B cell (primary cell): ENCODE data around the gene ZNF581. TPM values are rescaled to one million over a fixed set of nuclear protein-coding genes. Genes with fewer than 3 reads are reported as not detected.
A peak's percentile ranks its signal among the peaks of the same experiment; 100 is the strongest.

ENCODE experiments used
- ATAC-seq: fragments of 200-7000 bp; cut with Tn5 transposase; one replicate; pipeline ENCODE4 v1.10.0; 2021; ENCODE audit warnings: low read depth, mild to moderate bottlenecking, moderate number of reproducible peaks, moderate library complexity
- CTCF ChIA-PET: fragments of 350-600 bp; sonication (Branson Sonifier 250); formaldehyde crosslinking; loops from one replicate; lab custom pipeline; 2021; ENCODE audit warnings: antibody characterized with exemption, inconsistent platforms; lab: Charles Lee
- POLR2A ChIA-PET: fragments of 350-600 bp; sonication (Branson Sonifier 250); formaldehyde crosslinking; loops from one replicate; lab custom pipeline; 2021; ENCODE audit warnings: antibody characterized with exemption; lab: Charles Lee
- DNase-seq: peaks from one replicate; pipeline ENCODE4 v3.0.0; 2013
- H2AFZ ChIP-seq: 2 replicates; pipeline ENCODE4 v1.6.1; 2012; ENCODE audit warnings: mild to moderate bottlenecking, low read depth, low read length; ENCODE audit not compliant: insufficient read depth, poor library complexity, severe bottlenecking
- H3K27ac ChIP-seq, 2 donors: 1 replicate in 1 of 2; 2 replicates in 1 of 2; pipeline ENCODE4 v1.5.1; 2012 to 2013; ENCODE audit warnings: low read length in 2 of 2, mild to moderate bottlenecking in 2 of 2, moderate library complexity in 1 of 2
- H3K27me3 ChIP-seq, 4 experiments: fragments of 200-600 bp in 1 of 4; sonication (generic) in 1 of 4; replicated peaks in 1 of 4; 1 replicate in 2 of 4; 2 replicates in 2 of 4; pipeline versions ENCODE4 v1.6.1 to v1.7.0; 2013 to 2016; ENCODE audit warnings: low read length in 3 of 4, mild to moderate bottlenecking in 2 of 4, mixed read lengths in 1 of 4, moderate library complexity in 1 of 4; ENCODE audit not compliant: insufficient read depth in 4 of 4, control insufficient read depth in 3 of 4; ENCODE audit errors: control extremely low read depth in 1 of 4
- H3K36me3 ChIP-seq, 2 experiments: replicated peaks in 1 of 2; 1 replicate in 1 of 2; 2 replicates in 1 of 2; pipeline versions ENCODE4 v1.6.1 to v1.7.1; 2013; ENCODE audit warnings: low read length in 1 of 2; ENCODE audit not compliant: insufficient read depth in 2 of 2, control insufficient read depth in 1 of 2; ENCODE audit errors: control extremely low read depth in 1 of 2, extremely low read depth in 1 of 2
- H3K4me1 ChIP-seq, 2 donors: fragments of 200-600 bp in 1 of 2; sonication (generic) in 1 of 2; 1 replicate in 1 of 2; 2 replicates in 1 of 2; pipeline versions ENCODE4 v1.5.1 to v1.6.1; 2013 to 2017; ENCODE audit warnings: low read length in 2 of 2; ENCODE audit not compliant: control insufficient read depth in 2 of 2, insufficient read depth in 2 of 2
- H3K4me2 ChIP-seq: replicated peaks from 2 replicates; pipeline ENCODE3; 2012; ENCODE audit warnings: mild to moderate bottlenecking, low read depth, low read length; ENCODE audit not compliant: poor library complexity, severe bottlenecking
- H3K4me3 ChIP-seq, 5 experiments: fragments of 200-600 bp in 1 of 5; sonication (generic) in 1 of 5; 1 replicate in 3 of 5; 2 replicates in 2 of 5; pipeline versions ENCODE4 v1.5.1 to v1.7.0; 2011 to 2016; ENCODE audit warnings: low read length in 4 of 5, mild to moderate bottlenecking in 4 of 5, low read depth in 2 of 5, control low read depth in 1 of 5, moderate library complexity in 1 of 5; ENCODE audit not compliant: insufficient read depth in 1 of 5; ENCODE audit errors: control extremely low read depth in 1 of 5, extremely low read depth in 1 of 5
- H3K79me2 ChIP-seq: fragments of 200-600 bp; sonication (generic); one replicate; pipeline ENCODE4 v1.6.0; 2016; ENCODE audit warnings: low read length; ENCODE audit not compliant: control insufficient read depth, insufficient read depth
- H3K9ac ChIP-seq: fragments of 200-600 bp; sonication (generic); 2 replicates; pipeline ENCODE4 v1.6.1; 2017; ENCODE audit warnings: mild to moderate bottlenecking, low read length, moderate library complexity
- H3K9me3 ChIP-seq, 3 donors: one replicate each; pipeline versions ENCODE4 v1.6.1 to v1.7.1; 2013; ENCODE audit warnings: low read length in 2 of 3; ENCODE audit not compliant: control insufficient read depth in 2 of 3, insufficient read depth in 1 of 3; ENCODE audit errors: control extremely low read depth in 1 of 3
- H4K20me1 ChIP-seq: 2 replicates; pipeline ENCODE4 v1.6.0; 2012; ENCODE audit warnings: mild to moderate bottlenecking, low read length; ENCODE audit not compliant: insufficient read depth, control insufficient read depth, poor library complexity, severe bottlenecking
- H3K27ac Mint-ChIP-seq: one replicate; pipeline ENCODE4 v1.8.0; 2021; ENCODE audit warnings: mixed read lengths
- H3K27me3 Mint-ChIP-seq: one replicate; pipeline ENCODE4 v1.8.0; 2021; ENCODE audit warnings: mixed read lengths
- H3K4me1 Mint-ChIP-seq: one replicate; pipeline ENCODE4 v1.8.0; 2021; ENCODE audit warnings: mixed read lengths
- H3K4me3 Mint-ChIP-seq: one replicate; pipeline ENCODE4 v1.8.0; 2021; ENCODE audit warnings: mixed read lengths
- H3K9me3 Mint-ChIP-seq: one replicate; pipeline ENCODE4 v1.8.0; 2022; ENCODE audit warnings: mixed read lengths; ENCODE audit not compliant: insufficient read depth
- EZH2 ChIP-seq: IDR thresholded peaks from 2 replicates; pipeline ENCODE4 v1.6.1; 2012; ENCODE audit warnings: borderline replicate concordance, low read depth, mild to moderate bottlenecking, moderate library complexity, low read length; ENCODE audit not compliant: insufficient read depth, poor library complexity, severe bottlenecking
- WGBS: methylation state at CpG from one replicate; pipeline ENCODE4 v1.1.5; 2013; ENCODE audit warnings: missing lambda C conversion rate; ENCODE audit not compliant: insufficient coverage; 5-methylcytosine and 5-hydroxymethylcytosine counted together
- intact Hi-C: fragments of 100-400 bp; cut with micrococcal nuclease; formaldehyde crosslinking; loops from one replicate; pipeline ENCODE4 v1.10.0; 2022
- polyA plus RNA-seq: library from polyadenylated mRNA; depleted of rRNA; stranded (reverse); fragments of >200 nt; gene quantifications from 2 replicates; pipeline ENCODE4 v1.2.3, GENCODE V29; 2012
- total RNA-seq, 2 donors: library from RNA; stranded (reverse); fragments of 120-200 nt in 1 of 2; gene quantifications; 1 replicate in 1 of 2; 2 replicates in 1 of 2; pipeline versions ENCODE4 v1.2.3 to v1.2.4, GENCODE V29; 2013 to 2022
- TF ChIP-seq, protein P1 (sequence below): fragments of 200-600 bp; IDR thresholded peaks from one replicate; pipeline ENCODE4 v1.8.0; 2022; ENCODE audit warnings: antibody characterized with exemption, mild to moderate bottlenecking

ZNF581 gene
- total and polyA plus RNA-seq, 2 donors (not counting 1 experiment from before 2014, with no cell fraction given): 48.2 to 51.3 TPM

- H3K4me3 ChIP-seq: no peak overlapping the region
- ATAC-seq: no peak
- H3K36me3 ChIP-seq: peaks cover 0 to 71% of the 10 kb centered on the region in 2 experiments
- peaks cover 30% of the 10 kb centered on the region for H3K4me1 Mint-ChIP-seq
- H3K27ac Mint-ChIP-seq: no peak overlapping the region
- H3K27me3 Mint-ChIP-seq: no peaks in the 10 kb centered on the region
- WGBS: 90% methylated on average over 21 of the region's 23 CpGs
- H3K9ac ChIP-seq: no peak overlapping the region
- no peak overlapping the region for H3K4me2 ChIP-seq
- H3K4me3 Mint-ChIP-seq: no peak overlapping the region
- peaks cover 70% of the 10 kb centered on the region for H3K79me2 ChIP-seq
- intact Hi-C loops: no loop called here
- CTCF ChIA-PET: interaction anchor here (1.2 to 3.7 kb wide), 2 partner anchors 13 to 38 kb away, joined by 5 to 46 read pairs; no protein-coding TSS in a partner anchor
- peak; percentile 65 for DNase-seq
- H2AFZ ChIP-seq: no peak overlapping the region
- no peaks in the 10 kb centered on the region for H3K27me3 ChIP-seq
- peaks cover 84% of the 10 kb centered on the region for H4K20me1 ChIP-seq
- H3K4me1 ChIP-seq: peaks cover 0 to 13% of the 10 kb centered on the region in 2 donors
- H3K9me3 ChIP-seq: no peaks in the 10 kb centered on the region
- no peak overlapping the region for H3K27ac ChIP-seq
- POLR2A ChIA-PET: interaction anchor here (0.7 to 1.0 kb wide), 2 partner anchors 16 to 37 kb away, joined by 3 to 4 read pairs; partner anchors contain the start of gene U2AF2
- H3K9me3 Mint-ChIP-seq: no peaks in the 10 kb centered on the region
- no peak for TF ChIP-seq EZH2
- TF ChIP-seq, protein P1, sequence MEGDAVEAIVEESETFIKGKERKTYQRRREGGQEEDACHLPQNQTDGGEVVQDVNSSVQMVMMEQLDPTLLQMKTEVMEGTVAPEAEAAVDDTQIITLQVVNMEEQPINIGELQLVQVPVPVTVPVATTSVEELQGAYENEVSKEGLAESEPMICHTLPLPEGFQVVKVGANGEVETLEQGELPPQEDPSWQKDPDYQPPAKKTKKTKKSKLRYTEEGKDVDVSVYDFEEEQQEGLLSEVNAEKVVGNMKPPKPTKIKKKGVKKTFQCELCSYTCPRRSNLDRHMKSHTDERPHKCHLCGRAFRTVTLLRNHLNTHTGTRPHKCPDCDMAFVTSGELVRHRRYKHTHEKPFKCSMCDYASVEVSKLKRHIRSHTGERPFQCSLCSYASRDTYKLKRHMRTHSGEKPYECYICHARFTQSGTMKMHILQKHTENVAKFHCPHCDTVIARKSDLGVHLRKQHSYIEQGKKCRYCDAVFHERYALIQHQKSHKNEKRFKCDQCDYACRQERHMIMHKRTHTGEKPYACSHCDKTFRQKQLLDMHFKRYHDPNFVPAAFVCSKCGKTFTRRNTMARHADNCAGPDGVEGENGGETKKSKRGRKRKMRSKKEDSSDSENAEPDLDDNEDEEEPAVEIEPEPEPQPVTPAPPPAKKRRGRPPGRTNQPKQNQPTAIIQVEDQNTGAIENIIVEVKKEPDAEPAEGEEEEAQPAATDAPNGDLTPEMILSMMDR: no peak
Observed at GRCh38 chr19:55670280-55671053, 27.0 kb downstream of the ZNF581 start.

- H4K20me1 ChIP-seq: peaks cover 79% of the 10 kb centered on the region
- ATAC-seq (no peak), DNase-seq (no peak)
- ChIA-PET POLR2A (interaction anchor here (0.7 to 1.0 kb wide), 2 partner anchors 16 to 38 kb away, joined by 3 to 4 read pairs; partner anchors contain the start of gene U2AF2), CTCF (interaction anchor here (0.9 to 3.7 kb wide), 4 partner anchors 14 to 530 kb away, joined by 4 to 46 read pairs (median 6); no protein-coding TSS in a partner anchor)
- peaks cover 4 to 18% of the 10 kb centered on the region in 2 donors for H3K4me1 ChIP-seq
- Mint-ChIP-seq H3K9me3 (no peaks in the 10 kb centered on the region), H3K4me3 (no peak overlapping the region), H3K27ac (no peak overlapping the region), H3K4me1 (peaks cover 35% of the 10 kb centered on the region), H3K27me3 (no peaks in the 10 kb centered on the region)
- WGBS: 95% methylated on average over 2 of the region's 2 CpGs
- intact Hi-C loops: no loop called here
- no peaks in the 10 kb centered on the region for H3K27me3 ChIP-seq
- H3K36me3 ChIP-seq: peaks cover 0 to 69% of the 10 kb centered on the region in 2 experiments
- H3K9me3 ChIP-seq: no peaks in the 10 kb centered on the region
- no peak overlapping the region for H3K4me2 ChIP-seq
- H3K9ac ChIP-seq: no peak overlapping the region
- no peak overlapping the region for H2AFZ ChIP-seq
- no peak overlapping the region for H3K4me3 ChIP-seq
- peaks cover 70% of the 10 kb centered on the region for H3K79me2 ChIP-seq
- TF ChIP-seq, protein P1: no peak
- TF ChIP-seq EZH2: no peak
- no peak overlapping the region for H3K27ac ChIP-seq
Observed at GRCh38 chr19:55671054-55671378, 27.6 kb downstream of the ZNF581 start.
